WTC11 (cell line): ENCODE data around the gene MOB2.
"Not testable (repeated sequence)": the region's sequence is repeated elsewhere in the genome, so short reads cannot be mapped to it uniquely, and the experiment has no call there.

ENCODE experiments used
- CREB1 ChIP-seq: sonication (generic); formaldehyde crosslinking; IDR thresholded peaks from 2 replicates; pipeline ENCODE4 v1.8.0; 2023; ENCODE audit warnings: mild to moderate bottlenecking, missing genetic modification reagents
- ELF4 ChIP-seq: sonication (generic); formaldehyde crosslinking; IDR thresholded peaks from 2 replicates; pipeline ENCODE4 v1.8.1; 2022; ENCODE audit warnings: low read depth, mild to moderate bottlenecking, moderate library complexity, missing genetic modification reagents
- FOXJ3 ChIP-seq: sonication (generic); formaldehyde crosslinking; IDR thresholded peaks from 2 replicates; pipeline ENCODE4 v1.9.0; 2021; ENCODE audit warnings: missing genetic modification reagents, mild to moderate bottlenecking, borderline replicate concordance
- KAT7 ChIP-seq: sonication (generic); formaldehyde crosslinking; IDR thresholded peaks from 2 replicates; pipeline ENCODE4 v1.8.1; 2023; ENCODE audit warnings: missing genetic modification reagents, mild to moderate bottlenecking, borderline replicate concordance
- NFYB ChIP-seq: sonication (generic); formaldehyde crosslinking; conservative IDR thresholded peaks from 2 replicates; pipeline ENCODE4 v1.8.0; 2022; ENCODE audit warnings: low read depth, missing genetic modification reagents
- SP1 ChIP-seq: sonication (generic); formaldehyde crosslinking; conservative IDR thresholded peaks from 2 replicates; pipeline ENCODE4 v1.8.1; 2022; ENCODE audit warnings: missing genetic modification reagents
- TEAD1 ChIP-seq: sonication (generic); formaldehyde crosslinking; IDR thresholded peaks from 2 replicates; pipeline ENCODE4 v1.8.0; 2022; ENCODE audit warnings: mild to moderate bottlenecking, missing genetic modification reagents
- TEAD4 ChIP-seq: sonication (generic); formaldehyde crosslinking; IDR thresholded peaks from 2 replicates; pipeline ENCODE4 v1.8.0; 2022; ENCODE audit warnings: mild to moderate bottlenecking, missing genetic modification reagents
- TP53 ChIP-seq: sonication (generic); formaldehyde crosslinking; IDR thresholded peaks from 2 replicates; pipeline ENCODE4 v1.8.1; 2023; ENCODE audit warnings: mild to moderate bottlenecking, missing genetic modification reagents
- ZNF138 ChIP-seq: sonication (generic); formaldehyde crosslinking; conservative IDR thresholded peaks from 2 replicates; pipeline ENCODE4 v1.8.1; 2022; ENCODE audit warnings: mild to moderate bottlenecking, moderate library complexity, missing genetic modification reagents
- TF ChIP-seq, protein P1 (sequence below): fragments of 200-600 bp; IDR thresholded peaks from 2 replicates; pipeline ENCODE4 v1.8.0; 2022; ENCODE audit warnings: antibody characterized with exemption
- TF ChIP-seq, protein P2 (sequence below): sonication (generic); formaldehyde crosslinking; IDR thresholded peaks from 2 replicates; pipeline ENCODE4 v1.8.0; 2022; ENCODE audit warnings: mild to moderate bottlenecking, missing genetic modification reagents
- TF ChIP-seq, protein P3 (sequence below): sonication (generic); formaldehyde crosslinking; conservative IDR thresholded peaks from 2 replicates; pipeline ENCODE4 v1.8.1; 2022; ENCODE audit warnings: mild to moderate bottlenecking, missing genetic modification reagents
- TF ChIP-seq, protein P4 (sequence below): sonication (generic); formaldehyde crosslinking; IDR thresholded peaks from 2 replicates; pipeline ENCODE4 v1.8.1; 2022; ENCODE audit warnings: mild to moderate bottlenecking, missing genetic modification reagents, moderate library complexity, borderline replicate concordance

DNA sequence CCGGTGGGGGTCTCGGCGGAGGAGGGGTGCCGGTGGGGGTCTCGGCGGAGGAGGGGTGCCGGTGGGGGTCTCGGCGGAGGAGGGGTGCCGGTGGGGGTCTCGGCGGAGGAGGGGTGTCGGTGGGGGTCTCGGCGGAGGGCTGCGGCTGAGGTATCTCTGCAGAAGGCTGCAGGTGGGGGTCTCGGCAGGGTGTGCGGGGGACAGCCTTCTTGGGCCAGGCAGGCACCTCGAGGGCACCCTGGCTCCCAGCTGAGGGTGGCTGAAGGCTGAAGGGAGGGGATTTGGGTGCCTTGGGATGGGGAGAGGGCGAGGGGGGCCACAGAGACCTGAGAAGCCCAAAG, 51.1 kb downstream of the MOB2 start:
- TF ChIP-seq SP1 (CRISPR knock-in tag); TEAD4 (CRISPR knock-in tag); TEAD1 (CRISPR knock-in tag); KAT7; FOXJ3; NFYB (CRISPR knock-in tag); TP53 (CRISPR knock-in tag); ZNF138 (CRISPR knock-in tag); CREB1 (CRISPR knock-in tag); ELF4 (CRISPR knock-in tag): not testable (repeated sequence)
- TF ChIP-seq, protein P1, sequence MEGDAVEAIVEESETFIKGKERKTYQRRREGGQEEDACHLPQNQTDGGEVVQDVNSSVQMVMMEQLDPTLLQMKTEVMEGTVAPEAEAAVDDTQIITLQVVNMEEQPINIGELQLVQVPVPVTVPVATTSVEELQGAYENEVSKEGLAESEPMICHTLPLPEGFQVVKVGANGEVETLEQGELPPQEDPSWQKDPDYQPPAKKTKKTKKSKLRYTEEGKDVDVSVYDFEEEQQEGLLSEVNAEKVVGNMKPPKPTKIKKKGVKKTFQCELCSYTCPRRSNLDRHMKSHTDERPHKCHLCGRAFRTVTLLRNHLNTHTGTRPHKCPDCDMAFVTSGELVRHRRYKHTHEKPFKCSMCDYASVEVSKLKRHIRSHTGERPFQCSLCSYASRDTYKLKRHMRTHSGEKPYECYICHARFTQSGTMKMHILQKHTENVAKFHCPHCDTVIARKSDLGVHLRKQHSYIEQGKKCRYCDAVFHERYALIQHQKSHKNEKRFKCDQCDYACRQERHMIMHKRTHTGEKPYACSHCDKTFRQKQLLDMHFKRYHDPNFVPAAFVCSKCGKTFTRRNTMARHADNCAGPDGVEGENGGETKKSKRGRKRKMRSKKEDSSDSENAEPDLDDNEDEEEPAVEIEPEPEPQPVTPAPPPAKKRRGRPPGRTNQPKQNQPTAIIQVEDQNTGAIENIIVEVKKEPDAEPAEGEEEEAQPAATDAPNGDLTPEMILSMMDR: not testable (repeated sequence)
- TF ChIP-seq, protein P2, sequence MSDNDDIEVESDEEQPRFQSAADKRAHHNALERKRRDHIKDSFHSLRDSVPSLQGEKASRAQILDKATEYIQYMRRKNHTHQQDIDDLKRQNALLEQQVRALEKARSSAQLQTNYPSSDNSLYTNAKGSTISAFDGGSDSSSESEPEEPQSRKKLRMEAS: not testable (repeated sequence)
- TF ChIP-seq, protein P3, sequence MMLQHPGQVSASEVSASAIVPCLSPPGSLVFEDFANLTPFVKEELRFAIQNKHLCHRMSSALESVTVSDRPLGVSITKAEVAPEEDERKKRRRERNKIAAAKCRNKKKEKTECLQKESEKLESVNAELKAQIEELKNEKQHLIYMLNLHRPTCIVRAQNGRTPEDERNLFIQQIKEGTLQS: not testable (repeated sequence)
- TF ChIP-seq, protein P4, sequence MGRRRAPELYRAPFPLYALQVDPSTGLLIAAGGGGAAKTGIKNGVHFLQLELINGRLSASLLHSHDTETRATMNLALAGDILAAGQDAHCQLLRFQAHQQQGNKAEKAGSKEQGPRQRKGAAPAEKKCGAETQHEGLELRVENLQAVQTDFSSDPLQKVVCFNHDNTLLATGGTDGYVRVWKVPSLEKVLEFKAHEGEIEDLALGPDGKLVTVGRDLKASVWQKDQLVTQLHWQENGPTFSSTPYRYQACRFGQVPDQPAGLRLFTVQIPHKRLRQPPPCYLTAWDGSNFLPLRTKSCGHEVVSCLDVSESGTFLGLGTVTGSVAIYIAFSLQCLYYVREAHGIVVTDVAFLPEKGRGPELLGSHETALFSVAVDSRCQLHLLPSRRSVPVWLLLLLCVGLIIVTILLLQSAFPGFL (CRISPR knock-in tag): not testable (repeated sequence)
